ENCODE measurements around the gene MUL1.

The MUL1 gene

GRCh38 chr1:20466273-20466672 lies 41.7 kb downstream of the MUL1 start:
- DNase-seq (ENCODE audit: low spot score), result no peak

GRCh38 chr1:20465187-20465586 lies 42.8 kb downstream of the MUL1 start:
- no peak for DNase-seq (ENCODE audit: low spot score)

GRCh38 chr1:20463502-20463901 lies 44.4 kb downstream of the MUL1 start:
- no peak for DNase-seq (ENCODE audit: low spot score)

GRCh38 chr1:20462397-20462796 lies 45.6 kb downstream of the MUL1 start:
- DNase-seq (ENCODE audit: low spot score), result no peak

- DNase-seq (ENCODE audit: low spot score), result no peak
Measured at GRCh38 chr1:20458717-20459116, 49.2 kb downstream of the MUL1 start.

GRCh38 chr1:20454004-20454403 lies 53.9 kb downstream of the MUL1 start:
- no peak for DNase-seq (ENCODE audit: low spot score)

- no peak for DNase-seq (ENCODE audit: low spot score)
Measured at GRCh38 chr1:20449735-20450311, 58.1 kb downstream of the MUL1 start.

Data from AG08395 (cell line).